ENCODE measurements around the gene ZNF740.

The ZNF740 gene

GRCh38 chr12:53182903-53183302, 2.4 kb downstream of the ZNF740 start:
- DNase-seq (ENCODE audit: extremely low read depth, insufficient read length) = no peak
- Histone ChIP-seq H3K27me3 (replicated peaks; ENCODE audit: control insufficient read depth, insufficient read depth, low read length) (no peaks in the 10 kb centered on the region), H3K36me3 (ENCODE audit: control insufficient read depth, insufficient read depth, low read length) (peaks cover 15% of the 10 kb centered on the region), H3K4me3 (replicated peaks; ENCODE audit: low read depth, low read length) (no peak overlapping the region)
- TF ChIP-seq CTCF (IDR thresholded peaks at IDR 0.05; ENCODE audit: insufficient read depth, low read length, poor library complexity, severe bottlenecking) = no peak

- H3K27me3 ChIP-seq (replicated peaks; ENCODE audit: control insufficient read depth, insufficient read depth, low read length) = no peaks in the 10 kb centered on the region
- TF ChIP-seq CTCF (IDR thresholded peaks at IDR 0.05; ENCODE audit: insufficient read depth, low read length, poor library complexity, severe bottlenecking) = no peak
- no peak for DNase-seq (ENCODE audit: extremely low read depth, insufficient read length)
- H3K4me3 ChIP-seq (replicated peaks; ENCODE audit: low read depth, low read length) = no peak overlapping the region
- peaks cover 20% of the 10 kb centered on the region for H3K36me3 ChIP-seq (ENCODE audit: control insufficient read depth, insufficient read depth, low read length)
These were observed 4.3 kb downstream of the ZNF740 start for GRCh38 chr12:53184828-53185227.

GRCh38 chr12:53185582-53186153, 5.1 kb downstream of the ZNF740 start:
- no peak for TF ChIP-seq CTCF (IDR thresholded peaks at IDR 0.05; ENCODE audit: insufficient read depth, low read length, poor library complexity, severe bottlenecking)
- Histone ChIP-seq H3K36me3 (ENCODE audit: control insufficient read depth, insufficient read depth, low read length) (peaks cover 22% of the 10 kb centered on the region), H3K27me3 (replicated peaks; ENCODE audit: control insufficient read depth, insufficient read depth, low read length) (no peaks in the 10 kb centered on the region), H3K4me3 (replicated peaks; ENCODE audit: low read depth, low read length) (no peak overlapping the region)
- no peak for DNase-seq (ENCODE audit: extremely low read depth, insufficient read length)

GRCh38 chr12:53186745-53187144, 6.2 kb downstream of the ZNF740 start:
- Histone ChIP-seq H3K4me3 (replicated peaks; ENCODE audit: low read depth, low read length) (no peak overlapping the region), H3K36me3 (ENCODE audit: control insufficient read depth, insufficient read depth, low read length) (peaks cover 31% of the 10 kb centered on the region), H3K27me3 (replicated peaks; ENCODE audit: control insufficient read depth, insufficient read depth, low read length) (no peaks in the 10 kb centered on the region)
- TF ChIP-seq CTCF (IDR thresholded peaks at IDR 0.05; ENCODE audit: insufficient read depth, low read length, poor library complexity, severe bottlenecking) = no peak
- no peak for DNase-seq (ENCODE audit: extremely low read depth, insufficient read length)

GRCh38 chr12:53187145-53187899, 6.8 kb downstream of the ZNF740 start:
- DNase-seq (ENCODE audit: extremely low read depth, insufficient read length) = no peak
- peaks cover 35% of the 10 kb centered on the region for H3K36me3 ChIP-seq (ENCODE audit: control insufficient read depth, insufficient read depth, low read length)
- H3K4me3 ChIP-seq (replicated peaks; ENCODE audit: low read depth, low read length) = no peak overlapping the region
- H3K27me3 ChIP-seq (replicated peaks; ENCODE audit: control insufficient read depth, insufficient read depth, low read length) = no peaks in the 10 kb centered on the region
- no peak for TF ChIP-seq CTCF (IDR thresholded peaks at IDR 0.05; ENCODE audit: insufficient read depth, low read length, poor library complexity, severe bottlenecking)

Measured in GM06990 (cell line).